ENCODE data around the gene HIC1. TPM values are rescaled to one million over a fixed set of nuclear protein-coding genes. Genes with fewer than 3 reads are reported as not detected.

HIC1 gene
- total and polyA plus RNA-seq, 4 donors: 0.44 to 4.8 (median 3.7) TPM

DNA sequence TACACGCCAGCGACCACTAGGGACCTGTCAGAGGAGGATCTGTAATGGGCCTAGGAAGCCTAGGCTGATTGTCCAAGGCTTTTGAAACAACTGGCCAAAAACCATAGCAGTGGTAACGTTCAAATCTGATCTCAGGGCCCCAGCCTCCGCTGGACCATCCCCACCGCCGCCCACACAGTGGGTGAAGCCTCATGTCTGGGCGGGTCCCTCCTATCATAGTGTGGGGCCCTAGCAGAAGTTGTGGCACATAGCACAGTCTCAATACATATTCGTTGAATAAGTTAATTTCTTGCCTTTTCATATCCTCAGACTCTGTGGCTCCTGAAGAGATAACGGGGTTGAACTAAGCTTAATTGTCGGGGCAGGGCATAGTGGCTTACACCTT is 24.1 kb upstream of the HIC1 start:
- no peak overlapping the region for H3K27ac ChIP-seq (ENCODE audit: low read depth in 1 of 2, low read length in 2 of 2)

DNA sequence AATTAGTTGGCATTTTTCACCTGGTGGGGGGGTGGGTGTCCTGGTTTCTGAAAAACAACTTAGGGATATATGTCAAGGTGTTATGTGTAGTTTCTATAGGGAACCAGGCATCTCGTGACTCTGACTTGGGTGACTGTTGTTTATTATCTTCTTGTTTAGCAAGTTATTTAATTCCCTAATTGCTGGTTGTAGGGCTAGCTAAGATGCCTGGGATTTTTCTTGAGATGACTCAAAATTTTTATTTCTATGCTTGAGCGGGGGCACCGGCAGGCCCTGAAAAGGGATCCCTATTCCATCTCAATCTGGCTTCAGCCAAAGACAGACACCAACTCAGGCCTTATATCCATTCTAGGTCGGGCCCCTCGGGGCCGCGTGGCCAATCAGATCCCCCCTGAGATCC is 21.8 kb upstream of the HIC1 start:
- Histone ChIP-seq H3K27me3 (ENCODE audit: control insufficient read depth in 4 of 4, insufficient read depth in 4 of 4, low read length in 3 of 4) (no peaks in the 10 kb centered on the region), H3K36me3 (ENCODE audit: control insufficient read depth in 4 of 4, insufficient read depth in 3 of 4, low read depth in 1 of 4, low read length in 3 of 4) (peaks cover 0 to 25% (median 19%) of the 10 kb centered on the region in 4 donors), H3K4me3 (ENCODE audit: low read depth in 1 of 3, low read length in 3 of 3) (no peak overlapping the region), H3K9ac (ENCODE audit: low read depth in 1 of 2, low read length in 2 of 2) (no peak overlapping the region), H3K4me1 (ENCODE audit: control insufficient read depth in 4 of 4, insufficient read depth in 4 of 4, low read length in 3 of 4) (peaks cover 2 to 22% (median 13%) of the 10 kb centered on the region in 4 donors), H3K9me3 (ENCODE audit: control insufficient read depth in 4 of 4, low read length in 3 of 4) (no peaks in the 10 kb centered on the region), H3K27ac (ENCODE audit: low read depth in 1 of 2, low read length in 2 of 2) (no peak overlapping the region)
- 95% methylated on average over 7 of the region's 7 CpGs for WGBS
- no peak for DNase-seq (ENCODE audit: low spot score)
- TF ChIP-seq, protein P1, sequence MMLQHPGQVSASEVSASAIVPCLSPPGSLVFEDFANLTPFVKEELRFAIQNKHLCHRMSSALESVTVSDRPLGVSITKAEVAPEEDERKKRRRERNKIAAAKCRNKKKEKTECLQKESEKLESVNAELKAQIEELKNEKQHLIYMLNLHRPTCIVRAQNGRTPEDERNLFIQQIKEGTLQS (IDR thresholded peaks at IDR 0.05): no peak
- TF ChIP-seq EGR1 (IDR thresholded peaks at IDR 0.05; ENCODE audit: low read depth in 2 of 2) (no peak), RXRA (IDR thresholded peaks at IDR 0.05) (no peak), GABPA (IDR thresholded peaks at IDR 0.05 in 1 of 2, conservative IDR thresholded peaks at IDR 0.05 in 1 of 2) (no peak), FOXA1 (IDR thresholded peaks at IDR 0.05) (no peak), TAF1 (conservative IDR thresholded peaks at IDR 0.05) (no peak), JUND (IDR thresholded peaks at IDR 0.05) (no peak)
- TF ChIP-seq, protein P2, sequence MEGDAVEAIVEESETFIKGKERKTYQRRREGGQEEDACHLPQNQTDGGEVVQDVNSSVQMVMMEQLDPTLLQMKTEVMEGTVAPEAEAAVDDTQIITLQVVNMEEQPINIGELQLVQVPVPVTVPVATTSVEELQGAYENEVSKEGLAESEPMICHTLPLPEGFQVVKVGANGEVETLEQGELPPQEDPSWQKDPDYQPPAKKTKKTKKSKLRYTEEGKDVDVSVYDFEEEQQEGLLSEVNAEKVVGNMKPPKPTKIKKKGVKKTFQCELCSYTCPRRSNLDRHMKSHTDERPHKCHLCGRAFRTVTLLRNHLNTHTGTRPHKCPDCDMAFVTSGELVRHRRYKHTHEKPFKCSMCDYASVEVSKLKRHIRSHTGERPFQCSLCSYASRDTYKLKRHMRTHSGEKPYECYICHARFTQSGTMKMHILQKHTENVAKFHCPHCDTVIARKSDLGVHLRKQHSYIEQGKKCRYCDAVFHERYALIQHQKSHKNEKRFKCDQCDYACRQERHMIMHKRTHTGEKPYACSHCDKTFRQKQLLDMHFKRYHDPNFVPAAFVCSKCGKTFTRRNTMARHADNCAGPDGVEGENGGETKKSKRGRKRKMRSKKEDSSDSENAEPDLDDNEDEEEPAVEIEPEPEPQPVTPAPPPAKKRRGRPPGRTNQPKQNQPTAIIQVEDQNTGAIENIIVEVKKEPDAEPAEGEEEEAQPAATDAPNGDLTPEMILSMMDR (IDR thresholded peaks at IDR 0.05; ENCODE audit: low read depth, low read length, missing input control): no peak
- TF ChIP-seq, protein P3, sequence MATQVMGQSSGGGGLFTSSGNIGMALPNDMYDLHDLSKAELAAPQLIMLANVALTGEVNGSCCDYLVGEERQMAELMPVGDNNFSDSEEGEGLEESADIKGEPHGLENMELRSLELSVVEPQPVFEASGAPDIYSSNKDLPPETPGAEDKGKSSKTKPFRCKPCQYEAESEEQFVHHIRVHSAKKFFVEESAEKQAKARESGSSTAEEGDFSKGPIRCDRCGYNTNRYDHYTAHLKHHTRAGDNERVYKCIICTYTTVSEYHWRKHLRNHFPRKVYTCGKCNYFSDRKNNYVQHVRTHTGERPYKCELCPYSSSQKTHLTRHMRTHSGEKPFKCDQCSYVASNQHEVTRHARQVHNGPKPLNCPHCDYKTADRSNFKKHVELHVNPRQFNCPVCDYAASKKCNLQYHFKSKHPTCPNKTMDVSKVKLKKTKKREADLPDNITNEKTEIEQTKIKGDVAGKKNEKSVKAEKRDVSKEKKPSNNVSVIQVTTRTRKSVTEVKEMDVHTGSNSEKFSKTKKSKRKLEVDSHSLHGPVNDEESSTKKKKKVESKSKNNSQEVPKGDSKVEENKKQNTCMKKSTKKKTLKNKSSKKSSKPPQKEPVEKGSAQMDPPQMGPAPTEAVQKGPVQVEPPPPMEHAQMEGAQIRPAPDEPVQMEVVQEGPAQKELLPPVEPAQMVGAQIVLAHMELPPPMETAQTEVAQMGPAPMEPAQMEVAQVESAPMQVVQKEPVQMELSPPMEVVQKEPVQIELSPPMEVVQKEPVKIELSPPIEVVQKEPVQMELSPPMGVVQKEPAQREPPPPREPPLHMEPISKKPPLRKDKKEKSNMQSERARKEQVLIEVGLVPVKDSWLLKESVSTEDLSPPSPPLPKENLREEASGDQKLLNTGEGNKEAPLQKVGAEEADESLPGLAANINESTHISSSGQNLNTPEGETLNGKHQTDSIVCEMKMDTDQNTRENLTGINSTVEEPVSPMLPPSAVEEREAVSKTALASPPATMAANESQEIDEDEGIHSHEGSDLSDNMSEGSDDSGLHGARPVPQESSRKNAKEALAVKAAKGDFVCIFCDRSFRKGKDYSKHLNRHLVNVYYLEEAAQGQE (IDR thresholded peaks at IDR 0.05): no peak
- TF ChIP-seq, protein P4, sequence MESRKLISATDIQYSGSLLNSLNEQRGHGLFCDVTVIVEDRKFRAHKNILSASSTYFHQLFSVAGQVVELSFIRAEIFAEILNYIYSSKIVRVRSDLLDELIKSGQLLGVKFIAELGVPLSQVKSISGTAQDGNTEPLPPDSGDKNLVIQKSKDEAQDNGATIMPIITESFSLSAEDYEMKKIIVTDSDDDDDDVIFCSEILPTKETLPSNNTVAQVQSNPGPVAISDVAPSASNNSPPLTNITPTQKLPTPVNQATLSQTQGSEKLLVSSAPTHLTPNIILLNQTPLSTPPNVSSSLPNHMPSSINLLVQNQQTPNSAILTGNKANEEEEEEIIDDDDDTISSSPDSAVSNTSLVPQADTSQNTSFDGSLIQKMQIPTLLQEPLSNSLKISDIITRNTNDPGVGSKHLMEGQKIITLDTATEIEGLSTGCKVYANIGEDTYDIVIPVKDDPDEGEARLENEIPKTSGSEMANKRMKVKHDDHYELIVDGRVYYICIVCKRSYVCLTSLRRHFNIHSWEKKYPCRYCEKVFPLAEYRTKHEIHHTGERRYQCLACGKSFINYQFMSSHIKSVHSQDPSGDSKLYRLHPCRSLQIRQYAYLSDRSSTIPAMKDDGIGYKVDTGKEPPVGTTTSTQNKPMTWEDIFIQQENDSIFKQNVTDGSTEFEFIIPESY (IDR thresholded peaks at IDR 0.05): no peak
- TF ChIP-seq, protein P5, sequence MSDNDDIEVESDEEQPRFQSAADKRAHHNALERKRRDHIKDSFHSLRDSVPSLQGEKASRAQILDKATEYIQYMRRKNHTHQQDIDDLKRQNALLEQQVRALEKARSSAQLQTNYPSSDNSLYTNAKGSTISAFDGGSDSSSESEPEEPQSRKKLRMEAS (IDR thresholded peaks at IDR 0.05): no peak

More for the DNA sequence above, 24.1 kb upstream of the HIC1 start:
- Histone ChIP-seq H3K9me3 (ENCODE audit: control insufficient read depth in 4 of 4, low read length in 3 of 4) (no peaks in the 10 kb centered on the region), H3K4me3 (ENCODE audit: low read depth in 1 of 3, low read length in 3 of 3) (peak overlapping the region; percentile 71 to 93 (median 89)), H3K9ac (ENCODE audit: low read depth in 1 of 2, low read length in 2 of 2) (peak overlapping the region; percentile 26 to 87), H3K4me1 (ENCODE audit: control insufficient read depth in 4 of 4, insufficient read depth in 4 of 4, low read length in 3 of 4) (peaks cover 2 to 27% (median 18%) of the 10 kb centered on the region in 4 donors), H3K36me3 (ENCODE audit: control insufficient read depth in 4 of 4, insufficient read depth in 3 of 4, low read depth in 1 of 4, low read length in 3 of 4) (peaks cover 0 to 6% (median 1%) of the 10 kb centered on the region in 4 donors), H3K27me3 (ENCODE audit: control insufficient read depth in 4 of 4, insufficient read depth in 4 of 4, low read length in 3 of 4) (no peaks in the 10 kb centered on the region)
- WGBS: 26% methylated on average over 10 of the region's 10 CpGs
- DNase-seq (ENCODE audit: low spot score): no peak
- TF ChIP-seq YY1 (IDR thresholded peaks at IDR 0.05) (no peak), RAD21 (IDR thresholded peaks at IDR 0.05) (peak; percentile 72 to 83)
- TF ChIP-seq, protein P3 (IDR thresholded peaks at IDR 0.05): no peak
- TF ChIP-seq, protein P1 (IDR thresholded peaks at IDR 0.05): no peak
- TF ChIP-seq, protein P2 (IDR thresholded peaks at IDR 0.05; ENCODE audit: low read depth, low read length, missing input control): peak; percentile 49

Measured in liver (tissue), 9 donors.